Endothelial cell of umbilical vein (primary cell): Measurements from ENCODE around the gene SLC49A3. TPM values are rescaled to one million over a fixed set of nuclear protein-coding genes. Genes with fewer than 3 reads are reported as not detected.

ENCODE experiments used
- BruUV-seq: library from RNA; stranded (reverse); fragments of 400-500 nt; replicated peaks from 2 replicates; lab custom pipeline; 2021; lab: Mats Ljungman, UMichigan
- CTCF ChIA-PET: fragments of 300-600, 350-600 bp; sonication (Branson Sonifier 250); formaldehyde crosslinking; loops from one replicate; lab custom pipeline; 2021; ENCODE audit warnings: antibody characterized with exemption, inconsistent platforms; lab: Charles Lee
- POLR2A ChIA-PET: fragments of 300-600, 350-600 bp; sonication (Branson Sonifier 250); formaldehyde crosslinking; loops from one replicate; lab custom pipeline; 2021; ENCODE audit warnings: antibody characterized with exemption, inconsistent platforms; lab: Charles Lee
- DNase-seq: peaks from one replicate; pipeline ENCODE4 v3.0.0-alpha.2; 2011; ENCODE audit warnings: low read depth, low spot score
- FAIRE-seq: peaks from 2 replicates; lab custom pipeline; 2011; peaks lifted over from hg19 to GRCh38; lab: Jason Lieb, UNC
- H2AFZ ChIP-seq: 2 replicates; pipeline ENCODE4 v1.6.0; 2012; ENCODE audit warnings: low read depth, low read length, control low read depth, inconsistent platforms
- H3K27ac ChIP-seq: 2 replicates; pipeline ENCODE4 v1.5.1; 2011; ENCODE audit warnings: low read depth, mild to moderate bottlenecking, control low read depth, low read length, moderate library complexity; ENCODE audit not compliant: insufficient read depth
- H3K27me3 ChIP-seq, 2 experiments: 2 replicates each; pipeline versions ENCODE4 v1.6.0 to v1.6.1; 2011; ENCODE audit warnings: low read length in 2 of 2, mixed read lengths in 1 of 2; ENCODE audit not compliant: control insufficient read depth in 2 of 2, insufficient read depth in 2 of 2
- H3K36me3 ChIP-seq, 2 experiments: 2 replicates in 1 of 2; 3 replicates in 1 of 2; pipeline ENCODE4 v1.5.1; 2011; ENCODE audit warnings: low read length in 2 of 2, mild to moderate bottlenecking in 1 of 2, moderate library complexity in 1 of 2; ENCODE audit not compliant: control insufficient read depth in 2 of 2, insufficient read depth in 2 of 2; ENCODE audit errors: extremely low read depth in 1 of 2
- H3K4me1 ChIP-seq: 3 replicates; pipeline ENCODE4 v1.5.1; 2011; ENCODE audit warnings: mild to moderate bottlenecking, low read length; ENCODE audit not compliant: control insufficient read depth, insufficient read depth; ENCODE audit errors: extremely low read depth
- H3K4me2 ChIP-seq: 2 replicates; pipeline ENCODE4 v1.6.1; 2011; ENCODE audit warnings: low read length, control low read depth, mixed read lengths; ENCODE audit not compliant: insufficient read depth
- H3K4me3 ChIP-seq, 3 experiments: fragments of 200-600 bp in 1 of 3; sonication (generic), shearing (Covaris generic) in 1 of 3; replicated peaks in 1 of 3; 2 replicates each; pipeline ENCODE4 v1.5.1; 2011 to 2016; ENCODE audit warnings: control low read depth in 3 of 3, low read length in 3 of 3, mild to moderate bottlenecking in 2 of 3, inconsistent platforms in 1 of 3, low read depth in 1 of 3, moderate library complexity in 1 of 3; ENCODE audit not compliant: insufficient read depth in 1 of 3
- H3K79me2 ChIP-seq: 2 replicates; pipeline ENCODE4 v1.6.0; 2012; ENCODE audit warnings: low read length, inconsistent platforms; ENCODE audit not compliant: control insufficient read depth, insufficient read depth
- H3K9ac ChIP-seq: replicated peaks from 2 replicates; pipeline ENCODE3; 2011; ENCODE audit warnings: low read length, control low read depth; ENCODE audit not compliant: insufficient read depth; ENCODE audit errors: extremely low read depth
- H3K9me1 ChIP-seq: replicated peaks from 3 replicates; pipeline ENCODE4 v1.6.0; 2011; ENCODE audit warnings: mild to moderate bottlenecking, low read length; ENCODE audit not compliant: control insufficient read depth, insufficient read depth; ENCODE audit errors: extremely low read depth
- H3K9me3 ChIP-seq: replicated peaks from 2 replicates; pipeline ENCODE4 v1.5.1; 2012; ENCODE audit warnings: low read length, inconsistent platforms; ENCODE audit not compliant: control insufficient read depth, insufficient read depth
- H4K20me1 ChIP-seq: replicated peaks from 2 replicates; pipeline ENCODE3; 2011; ENCODE audit warnings: mild to moderate bottlenecking, low read length; ENCODE audit not compliant: control insufficient read depth, insufficient read depth; ENCODE audit errors: extremely low read depth
- EZH2 ChIP-seq: IDR thresholded peaks from 2 replicates; pipeline ENCODE4 v1.6.1; 2012; ENCODE audit warnings: borderline replicate concordance, low read depth, mild to moderate bottlenecking, moderate library complexity, low read length, inconsistent platforms; ENCODE audit not compliant: severe bottlenecking
- FOS ChIP-seq: IDR thresholded peaks from 2 replicates; pipeline ENCODE4 v1.6.1; 2011; ENCODE audit warnings: mild to moderate bottlenecking, low read length, moderate library complexity, borderline replicate concordance; ENCODE audit not compliant: insufficient read depth
- GATA2 ChIP-seq: IDR thresholded peaks from 2 replicates; pipeline ENCODE4 v1.7.0; 2011; ENCODE audit warnings: low read depth, mild to moderate bottlenecking, moderate library complexity, mixed read lengths, low read length; ENCODE audit not compliant: insufficient read length, insufficient read depth
- JUN ChIP-seq: IDR thresholded peaks from 2 replicates; pipeline ENCODE4 v1.6.1; 2011; ENCODE audit warnings: borderline replicate concordance, low read depth; ENCODE audit not compliant: insufficient read length, insufficient read depth
- MAX ChIP-seq: IDR thresholded peaks from 2 replicates; pipeline ENCODE4 v1.6.1; 2011; ENCODE audit not compliant: insufficient read depth, insufficient read length
- MYC ChIP-seq: IDR thresholded peaks from one replicate; pipeline ENCODE4 v1.6.1; 2011; ENCODE audit warnings: mild to moderate bottlenecking, low read depth, low read length
- POLR2A ChIP-seq: IDR thresholded peaks from 2 replicates; pipeline ENCODE4 v1.6.1; 2012; ENCODE audit warnings: low read depth, mild to moderate bottlenecking, control low read depth, low read length
- POLR2AphosphoS5 ChIP-seq: IDR thresholded peaks from 2 replicates; pipeline ENCODE4 v1.6.1; 2012; ENCODE audit warnings: low read depth, mild to moderate bottlenecking, control low read depth, low read length, moderate library complexity; ENCODE audit not compliant: insufficient read depth
- dilution Hi-C: fragments of 300-500 bp; cut with MboI; formaldehyde crosslinking; loops from one replicate; pipeline ENCODE4 v1.15.0; 2019; ENCODE audit warnings: low sequenced_read_pairs; ENCODE audit not compliant: extremely low pct_ligation_motif_present
- intact Hi-C: fragments of 100-400 bp; cut with micrococcal nuclease; formaldehyde crosslinking; loops from one replicate; pipeline ENCODE4 v1.10.0; 2022
- polyA plus RNA-seq, 4 experiments: library from polyadenylated mRNA; depleted of rRNA in 3 of 4; stranded (reverse) in 3 of 4; unstranded in 1 of 4; fragments of >200 nt; gene quantifications; 2 replicates each; pipeline versions ENCODE4 v1.2.1 to v1.2.3, GENCODE V29; 2011 to 2012; ENCODE audit warnings: missing spikeins in 1 of 4
- total RNA-seq: library from RNA; stranded (reverse); gene quantifications from 2 replicates; pipeline ENCODE4 v1.2.3, GENCODE V29; 2021
- TF ChIP-seq, protein P1 (sequence below), 2 donors: IDR thresholded peaks; 1 replicate in 1 of 2; 2 replicates in 1 of 2; pipeline ENCODE4 v1.5.1; 2011; ENCODE audit warnings: low read length in 2 of 2, mild to moderate bottlenecking in 2 of 2, moderate library complexity in 2 of 2, control low read depth in 1 of 2, inconsistent platforms in 1 of 2, low read depth in 1 of 2; ENCODE audit not compliant: insufficient read depth in 1 of 2; ENCODE audit errors: extremely low read depth in 1 of 2

The SLC49A3 gene
- total and polyA plus RNA-seq, 2 donors (not counting 3 experiments of a cell fraction or from before 2014, with no cell fraction given), result 4.2 to 11.5 TPM

- intact Hi-C loops, result no loop called here
- H3K27ac ChIP-seq, result no peak overlapping the region
- H3K27me3 ChIP-seq, result peaks cover 0 to 5% of the 10 kb centered on the region in 2 experiments
- BruUV-seq, result no TSS peak
- DNase-seq (no peak), FAIRE-seq (no peak)
- ChIA-PET POLR2A (no interaction called here), CTCF (no interaction called here)
- H3K9ac ChIP-seq, result no peak overlapping the region
- no peaks in the 10 kb centered on the region for H3K4me1 ChIP-seq
- H3K4me3 ChIP-seq, result no peak overlapping the region
- TF ChIP-seq GATA2, result no peak
- TF ChIP-seq MYC, result no peak
- TF ChIP-seq, protein P1, sequence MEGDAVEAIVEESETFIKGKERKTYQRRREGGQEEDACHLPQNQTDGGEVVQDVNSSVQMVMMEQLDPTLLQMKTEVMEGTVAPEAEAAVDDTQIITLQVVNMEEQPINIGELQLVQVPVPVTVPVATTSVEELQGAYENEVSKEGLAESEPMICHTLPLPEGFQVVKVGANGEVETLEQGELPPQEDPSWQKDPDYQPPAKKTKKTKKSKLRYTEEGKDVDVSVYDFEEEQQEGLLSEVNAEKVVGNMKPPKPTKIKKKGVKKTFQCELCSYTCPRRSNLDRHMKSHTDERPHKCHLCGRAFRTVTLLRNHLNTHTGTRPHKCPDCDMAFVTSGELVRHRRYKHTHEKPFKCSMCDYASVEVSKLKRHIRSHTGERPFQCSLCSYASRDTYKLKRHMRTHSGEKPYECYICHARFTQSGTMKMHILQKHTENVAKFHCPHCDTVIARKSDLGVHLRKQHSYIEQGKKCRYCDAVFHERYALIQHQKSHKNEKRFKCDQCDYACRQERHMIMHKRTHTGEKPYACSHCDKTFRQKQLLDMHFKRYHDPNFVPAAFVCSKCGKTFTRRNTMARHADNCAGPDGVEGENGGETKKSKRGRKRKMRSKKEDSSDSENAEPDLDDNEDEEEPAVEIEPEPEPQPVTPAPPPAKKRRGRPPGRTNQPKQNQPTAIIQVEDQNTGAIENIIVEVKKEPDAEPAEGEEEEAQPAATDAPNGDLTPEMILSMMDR (IDR thresholded peaks at IDR 0.05; ENCODE audit: extremely low read depth in 1 of 2, insufficient read depth in 1 of 2, low read depth in 1 of 2, low read length in 2 of 2), result no peak
- TF ChIP-seq MAX, result no peak
- no peak for TF ChIP-seq JUN
- no peak for TF ChIP-seq POLR2A
- no peak for TF ChIP-seq FOS
- no peak for TF ChIP-seq EZH2
- TF ChIP-seq POLR2AphosphoS5, result no peak
- peaks cover 6% of the 10 kb centered on the region in 2 experiments for H3K36me3 ChIP-seq
- no peaks in the 10 kb centered on the region for H3K9me1 ChIP-seq
- H2AFZ ChIP-seq, result no peak overlapping the region
- dilution Hi-C loops, result no loop called here
- no peaks in the 10 kb centered on the region for H3K9me3 ChIP-seq
- no peaks in the 10 kb centered on the region for H4K20me1 ChIP-seq
- no peak overlapping the region for H3K4me2 ChIP-seq
- no peaks in the 10 kb centered on the region for H3K79me2 ChIP-seq
Measured at GRCh38 chr4:666822-667544, 22.0 kb downstream of the SLC49A3 start.
